ENCODE data around the gene SPON1. TPM values are rescaled to one million over a fixed set of nuclear protein-coding genes. Genes with fewer than 3 reads are reported as not detected.
"Not testable (repeated sequence)": the region's sequence is repeated elsewhere in the genome, so short reads cannot be mapped to it uniquely, and the experiment has no call there.

Gene SPON1
- total RNA-seq, 1 experiment from 2014 or later = 0.20 TPM

GRCh38 chr11:13931356-13931755 lies 31.2 kb upstream of the SPON1 start:
- no peaks in the 10 kb centered on the region; a peak in 2 of 7 replicates for H3K36me3 Mint-ChIP-seq (ENCODE audit: insufficient read depth in 1 of 3, low read depth in 3 of 3)
- peaks cover 2% of the 10 kb centered on the region; the same call in 1 of the 2 replicates for H3K4me1 ChIP-seq (ENCODE audit: insufficient read depth, low read length)
- no peak overlapping the region for H2BK15ac ChIP-seq (ENCODE audit: low read depth, low read length)
- H3K23ac ChIP-seq (ENCODE audit: insufficient read length, low read depth, low read length) = no peak overlapping the region
- H2BK20ac ChIP-seq (ENCODE audit: low read depth, low read length, poor library complexity, severe bottlenecking) = no peak overlapping the region
- H2BK12ac ChIP-seq (ENCODE audit: insufficient read length, low read depth, low read length) = no peak overlapping the region
- no peaks in the 10 kb centered on the region for H3K27me3 ChIP-seq (ENCODE audit: insufficient read depth, low read length)
- H3K27ac Mint-ChIP-seq = no peak overlapping the region; a peak in 1 of 7 replicates
- no peak overlapping the region for H3K56ac ChIP-seq (ENCODE audit: insufficient read length, low read depth, low read length)
- H3K9me3 Mint-ChIP-seq = peaks cover 2 to 9% of the 10 kb centered on the region in 2 experiments; a peak in 4 of 5 replicates
- H3K79me2 ChIP-seq (ENCODE audit: insufficient read depth, low read length) = no peaks in the 10 kb centered on the region
- no peak overlapping the region for H4K91ac ChIP-seq (ENCODE audit: insufficient read length, low read depth, low read length)
- H3K9ac ChIP-seq (ENCODE audit: extremely low read depth, insufficient read length, low read length) = no peak overlapping the region
- H3K9me3 ChIP-seq (ENCODE audit: control insufficient read depth, low read depth, low read length) = no peaks in the 10 kb centered on the region
- no CpG with 5 or more reads among the region's 4 CpGs for WGBS (ENCODE audit: extremely low coverage, insufficient read length, low lambda C conversion rate)
- H3K27me3 Mint-ChIP-seq (ENCODE audit: low read depth) = no peaks in the 10 kb centered on the region; the same call in none of the 2 replicates
- DNase-seq = no peak
- no peak overlapping the region for H3K14ac ChIP-seq (ENCODE audit: insufficient read depth, low read length)
- H4K8ac ChIP-seq (replicated peaks; ENCODE audit: insufficient read length, low read depth, low read length) = no peak overlapping the region
- no peak overlapping the region for H3K4ac ChIP-seq (ENCODE audit: low read depth, low read length)
- no peak overlapping the region for H2AFZ ChIP-seq (ENCODE audit: low read length)
- peak overlapping the region; percentile 24 for H3K18ac ChIP-seq (ENCODE audit: insufficient read length, low read depth, low read length)
- no peak overlapping the region for H2BK5ac ChIP-seq (ENCODE audit: insufficient read length, low read length)
- H4K5ac ChIP-seq (ENCODE audit: insufficient read length, low read depth, low read length) = no peak overlapping the region
- H3K4me1 Mint-ChIP-seq = no peaks in the 10 kb centered on the region; a peak in 1 of 4 replicates
- no peak overlapping the region for H3K27ac ChIP-seq (ENCODE audit: insufficient read length, low read depth, low read length)
- H3K4me3 Mint-ChIP-seq = no peak overlapping the region
- TF ChIP-seq CTCF (conservative IDR thresholded peaks at IDR 0.05) = no peak
- no peaks in the 10 kb centered on the region for H3K23me2 ChIP-seq (ENCODE audit: insufficient read length, low read depth, low read length, poor library complexity, severe bottlenecking)
- H2BK120ac ChIP-seq (ENCODE audit: low read depth, low read length, poor library complexity, severe bottlenecking) = no peak overlapping the region
- no peak overlapping the region for H2AK5ac ChIP-seq (ENCODE audit: insufficient read length, low read length)
- no peaks in the 10 kb centered on the region for H4K20me1 ChIP-seq (ENCODE audit: control insufficient read depth, insufficient read depth, insufficient read length)
- no peak overlapping the region for H3T11ph ChIP-seq (ENCODE audit: low read length)
- H3K4me2 ChIP-seq (ENCODE audit: insufficient read depth, insufficient read length, low read length) = no peak overlapping the region
- H3K79me1 ChIP-seq (ENCODE audit: insufficient read depth, low read depth, low read length, poor library complexity, severe bottlenecking) = no peaks in the 10 kb centered on the region

GRCh38 chr11:13937154-13937553 lies 25.4 kb upstream of the SPON1 start:
- H2AFZ ChIP-seq (ENCODE audit: low read length); H3K23me2 ChIP-seq (ENCODE audit: insufficient read length, low read depth, low read length, poor library complexity, severe bottlenecking); H3K4me3 Mint-ChIP-seq; H3K27me3 Mint-ChIP-seq (ENCODE audit: low read depth); H3K27ac ChIP-seq (ENCODE audit: insufficient read length, low read depth, low read length); H3K14ac ChIP-seq (ENCODE audit: insufficient read depth, low read length); H3K79me1 ChIP-seq (ENCODE audit: insufficient read depth, low read depth, low read length, poor library complexity, severe bottlenecking); H3K4ac ChIP-seq (ENCODE audit: low read depth, low read length); H2AK5ac ChIP-seq (ENCODE audit: insufficient read length, low read length); H2BK15ac ChIP-seq (ENCODE audit: low read depth, low read length); H3K18ac ChIP-seq (ENCODE audit: insufficient read length, low read depth, low read length); H2BK5ac ChIP-seq (ENCODE audit: insufficient read length, low read length); H3K4me1 Mint-ChIP-seq; H3T11ph ChIP-seq (ENCODE audit: low read length); H3K4me1 ChIP-seq (ENCODE audit: insufficient read depth, low read length); H2BK120ac ChIP-seq (ENCODE audit: low read depth, low read length, poor library complexity, severe bottlenecking); H3K79me2 ChIP-seq (ENCODE audit: insufficient read depth, low read length); H3K4me2 ChIP-seq (ENCODE audit: insufficient read depth, insufficient read length, low read length); H3K56ac ChIP-seq (ENCODE audit: insufficient read length, low read depth, low read length); H4K5ac ChIP-seq (ENCODE audit: insufficient read length, low read depth, low read length); DNase-seq; H2BK20ac ChIP-seq (ENCODE audit: low read depth, low read length, poor library complexity, severe bottlenecking); H4K20me1 ChIP-seq (ENCODE audit: control insufficient read depth, insufficient read depth, insufficient read length); H4K8ac ChIP-seq (replicated peaks; ENCODE audit: insufficient read length, low read depth, low read length); H3K23ac ChIP-seq (ENCODE audit: insufficient read length, low read depth, low read length); H3K27me3 ChIP-seq (ENCODE audit: insufficient read depth, low read length); H2BK12ac ChIP-seq (ENCODE audit: insufficient read length, low read depth, low read length); H4K91ac ChIP-seq (ENCODE audit: insufficient read length, low read depth, low read length); H3K9ac ChIP-seq (ENCODE audit: extremely low read depth, insufficient read length, low read length); H3K27ac Mint-ChIP-seq; H3K9me3 ChIP-seq (ENCODE audit: control insufficient read depth, low read depth, low read length): not testable (repeated sequence)
- no CpG with 5 or more reads among the region's 4 CpGs for WGBS (ENCODE audit: extremely low coverage, insufficient read length, low lambda C conversion rate)
- H3K9me3 Mint-ChIP-seq = peaks cover 28 to 30% of the 10 kb centered on the region in 2 experiments
- H3K36me3 Mint-ChIP-seq (ENCODE audit: insufficient read depth in 1 of 3, low read depth in 3 of 3) = peaks cover 6 to 24% (median 7%) of the 10 kb centered on the region in 3 experiments

All from H9 (cell line).